Measurements from ENCODE around the gene OR52W1.
A peak's percentile ranks its signal among the peaks of the same experiment; 100 is the strongest.

The OR52W1 gene
- 0 reads per million in 9 experiments for total RNA-seq

DNA sequence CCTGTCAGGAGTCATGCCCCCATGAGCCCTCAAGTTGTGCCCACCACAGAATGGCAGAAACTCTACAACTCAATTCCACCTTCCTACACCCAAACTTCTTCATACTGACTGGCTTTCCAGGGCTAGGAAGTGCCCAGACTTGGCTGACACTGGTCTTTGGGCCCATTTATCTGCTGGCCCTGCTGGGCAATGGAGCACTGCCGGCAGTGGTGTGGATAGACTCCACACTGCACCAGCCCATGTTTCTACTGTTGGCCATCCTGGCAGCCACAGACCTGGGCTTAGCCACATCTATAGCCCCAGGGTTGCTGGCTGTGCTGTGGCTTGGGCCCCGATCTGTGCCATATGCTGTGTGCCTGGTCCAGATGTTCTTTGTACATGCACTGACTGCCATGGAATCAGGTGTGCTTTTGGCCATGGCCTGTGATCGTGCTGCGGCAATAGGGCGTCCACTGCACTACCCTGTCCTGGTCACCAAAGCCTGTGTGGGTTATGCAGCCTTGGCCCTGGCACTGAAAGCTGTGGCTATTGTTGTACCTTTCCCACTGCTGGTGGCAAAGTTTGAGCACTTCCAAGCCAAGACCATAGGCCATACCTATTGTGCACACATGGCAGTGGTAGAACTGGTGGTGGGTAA, at the start of gene OR52W1:
Gene OR52W1, plus strand, starts transcription at position 51 of the 637 bp plus-strand sequence. Its CDS starts 0 bp downstream, at position 51.
- DNase-seq (no peak), ATAC-seq (replicated peaks) (no peak)
- H3K27ac Mint-ChIP-seq: peak within 1 kb of the TSS; percentile 86 to 98
- H3K9me3 Mint-ChIP-seq: peaks cover 0 to 3% of the 10 kb centered on the region in 2 donors
- H3K4me3 Mint-ChIP-seq: peak within 1 kb of the TSS in 1 of 2 donors; percentile 28
- peaks cover 6% of the 10 kb centered on the region for H3K36me3 Mint-ChIP-seq (ENCODE audit: insufficient read depth)
- H3K4me1 Mint-ChIP-seq (ENCODE audit: low read depth in 2 of 2): peaks cover 50 to 63% of the 10 kb centered on the region in 2 donors
- no peaks in the 10 kb centered on the region for H3K27me3 Mint-ChIP-seq

GRCh38 chr11:6151117-6151516, 47.9 kb upstream of the OR52W1 start:
- DNase-seq: no peak
- Mint-ChIP-seq H3K36me3 (ENCODE audit: insufficient read depth) (no peaks in the 10 kb centered on the region), H3K27me3 (peaks cover 0 to 6% of the 10 kb centered on the region in 2 donors), H3K4me3 (no peak overlapping the region), H3K4me1 (ENCODE audit: low read depth in 2 of 2) (no peaks in the 10 kb centered on the region), H3K9me3 (no peaks in the 10 kb centered on the region), H3K27ac (peak overlapping the region in 1 of 2 donors; percentile 15)
- no peak for ATAC-seq (replicated peaks)

DNA sequence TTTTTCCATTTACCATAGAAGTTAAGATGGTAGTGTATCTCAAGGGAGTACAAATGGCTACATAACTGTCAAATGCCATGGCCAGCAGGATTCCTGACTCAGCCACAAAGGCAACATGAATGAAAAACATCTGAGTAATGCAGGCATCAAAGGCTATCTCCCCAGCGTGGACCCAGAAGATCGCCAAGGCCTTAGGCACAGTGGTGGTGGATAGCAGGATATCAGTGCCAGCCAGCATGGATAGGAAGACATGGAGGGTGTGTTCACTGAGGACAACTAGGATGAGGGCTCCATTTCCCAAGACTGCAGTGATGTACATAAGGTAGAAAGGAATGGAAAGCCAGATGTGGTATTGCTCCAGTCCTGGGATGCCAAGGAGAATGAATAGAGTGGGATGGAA, 46.9 kb upstream of the OR52W1 start:
- ATAC-seq (replicated peaks) (no peak), DNase-seq (no peak)
- no peak overlapping the region for H3K4me3 Mint-ChIP-seq
- H3K27ac Mint-ChIP-seq: no peak overlapping the region
- H3K9me3 Mint-ChIP-seq: no peaks in the 10 kb centered on the region
- no peaks in the 10 kb centered on the region for H3K36me3 Mint-ChIP-seq (ENCODE audit: insufficient read depth)
- no peaks in the 10 kb centered on the region for H3K4me1 Mint-ChIP-seq (ENCODE audit: low read depth in 2 of 2)
- H3K27me3 Mint-ChIP-seq: peaks cover 0 to 6% of the 10 kb centered on the region in 2 donors

DNA sequence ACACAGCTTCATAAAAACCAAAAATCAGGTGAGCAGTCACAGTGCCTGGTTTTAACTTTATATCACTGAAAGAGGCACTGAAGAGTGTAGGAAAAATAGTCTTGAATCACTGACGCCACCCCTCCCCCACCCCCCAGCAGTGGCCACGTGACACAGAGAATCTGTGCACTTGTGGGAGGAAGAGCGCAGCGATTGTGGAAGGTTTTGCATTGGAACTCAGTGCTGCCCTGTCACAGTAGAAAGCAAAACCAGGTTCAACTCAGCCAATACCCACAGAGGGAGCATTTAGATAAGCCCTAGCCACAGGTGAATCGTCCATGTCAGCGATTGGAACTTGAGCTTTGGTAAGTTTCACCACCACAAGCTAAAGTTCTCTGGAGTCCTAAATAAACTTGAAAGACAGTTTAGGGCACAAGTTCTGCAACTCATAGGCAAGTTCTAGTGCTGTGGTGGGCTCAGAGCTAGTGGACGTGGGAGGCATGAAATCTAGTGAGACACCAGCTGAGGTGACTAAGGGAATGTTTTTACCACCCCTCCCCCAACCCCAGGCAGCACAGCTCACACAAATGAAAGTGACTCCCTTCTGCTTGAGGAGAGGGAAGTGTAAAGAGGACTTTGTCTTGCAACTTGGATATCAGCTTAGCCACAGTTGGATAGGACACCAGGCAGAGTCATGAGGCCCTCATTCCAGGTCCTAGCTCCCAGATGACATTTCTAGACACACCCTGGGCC, 42.2 kb upstream of the OR52W1 start:
- H3K9me3 Mint-ChIP-seq: no peaks in the 10 kb centered on the region
- no peak for DNase-seq
- no peaks in the 10 kb centered on the region for H3K4me1 Mint-ChIP-seq (ENCODE audit: low read depth in 2 of 2)
- H3K27me3 Mint-ChIP-seq: peaks cover 0 to 6% of the 10 kb centered on the region in 2 donors
- no peak overlapping the region for H3K4me3 Mint-ChIP-seq
- ATAC-seq (replicated peaks): no peak
- H3K27ac Mint-ChIP-seq: no peak overlapping the region
- no peaks in the 10 kb centered on the region for H3K36me3 Mint-ChIP-seq (ENCODE audit: insufficient read depth)

- no peaks in the 10 kb centered on the region for H3K4me1 Mint-ChIP-seq (ENCODE audit: low read depth in 2 of 2)
- no peaks in the 10 kb centered on the region for H3K36me3 Mint-ChIP-seq (ENCODE audit: insufficient read depth)
- no peak within 1 kb of the TSS for H3K4me3 Mint-ChIP-seq
- peaks cover 17 to 24% of the 10 kb centered on the region in 2 donors for H3K27me3 Mint-ChIP-seq
- ATAC-seq (replicated peaks) (no peak), DNase-seq (no peak)
- H3K9me3 Mint-ChIP-seq: no peaks in the 10 kb centered on the region
- no peak within 1 kb of the TSS for H3K27ac Mint-ChIP-seq
Observed at GRCh38 chr11:6170226-6170625, 28.8 kb upstream of the OR52W1 start, which contains the start of gene OR52B2. Gene OR52B2 (minus strand): TSS chr11:6170326. CDS start chr11:6170326, 0 bp downstream.

- no peaks in the 10 kb centered on the region for H3K36me3 Mint-ChIP-seq (ENCODE audit: insufficient read depth)
- H3K27ac Mint-ChIP-seq: peak overlapping the region in 1 of 2 donors; percentile 69
- H3K9me3 Mint-ChIP-seq: no peaks in the 10 kb centered on the region
- no peak for ATAC-seq (replicated peaks)
- H3K4me1 Mint-ChIP-seq (ENCODE audit: low read depth in 2 of 2): peaks cover 10 to 13% of the 10 kb centered on the region in 2 donors
- H3K4me3 Mint-ChIP-seq: no peak overlapping the region
- DNase-seq: no peak
- peaks cover 7% of the 10 kb centered on the region in 2 donors for H3K27me3 Mint-ChIP-seq
Observed at GRCh38 chr11:6175440-6175839, 23.6 kb upstream of the OR52W1 start.

- Mint-ChIP-seq H3K4me1 (ENCODE audit: low read depth in 2 of 2) (peaks cover 8 to 9% of the 10 kb centered on the region in 2 donors), H3K27me3 (no peaks in the 10 kb centered on the region), H3K36me3 (ENCODE audit: insufficient read depth) (no peaks in the 10 kb centered on the region), H3K9me3 (no peaks in the 10 kb centered on the region), H3K27ac (no peak overlapping the region), H3K4me3 (no peak overlapping the region)
- DNase-seq (no peak), ATAC-seq (replicated peaks) (no peak)
Observed at GRCh38 chr11:6191742-6192141, 7.3 kb upstream of the OR52W1 start.

GRCh38 chr11:6194065-6194581, 4.9 kb upstream of the OR52W1 start:
- Mint-ChIP-seq H3K27ac (no peak overlapping the region), H3K9me3 (no peaks in the 10 kb centered on the region), H3K36me3 (ENCODE audit: insufficient read depth) (no peaks in the 10 kb centered on the region), H3K4me3 (no peak overlapping the region), H3K4me1 (ENCODE audit: low read depth in 2 of 2) (peaks cover 14 to 20% of the 10 kb centered on the region in 2 donors), H3K27me3 (no peaks in the 10 kb centered on the region)
- ATAC-seq (replicated peaks) (no peak), DNase-seq (no peak)

DNA sequence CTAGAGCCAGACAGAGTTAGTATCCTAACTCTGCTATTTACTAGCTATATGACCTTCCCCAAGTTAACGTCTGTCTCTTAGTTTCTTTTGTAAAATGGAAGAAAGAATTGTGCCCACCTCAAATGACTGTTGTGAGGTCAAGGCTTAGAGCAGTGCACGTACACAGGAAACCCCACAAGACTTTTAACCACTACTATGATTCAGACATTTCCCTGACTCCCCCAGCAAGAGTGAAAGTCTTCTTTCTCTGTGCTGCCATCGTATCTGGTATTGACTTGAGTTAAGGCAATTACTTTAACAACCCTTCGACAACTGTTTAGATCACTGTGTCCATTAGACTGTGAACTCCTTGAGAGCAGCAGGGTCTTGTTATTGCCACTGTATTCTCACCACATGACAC, 2.6 kb upstream of the OR52W1 start:
- H3K4me3 Mint-ChIP-seq: peak overlapping the region; percentile 7 to 29
- DNase-seq (peak in 1 of 3 experiments; percentile 18), ATAC-seq (replicated peaks) (peak; percentile 69)
- no peaks in the 10 kb centered on the region for H3K27me3 Mint-ChIP-seq
- H3K36me3 Mint-ChIP-seq (ENCODE audit: insufficient read depth): peaks cover 6% of the 10 kb centered on the region
- H3K4me1 Mint-ChIP-seq (ENCODE audit: low read depth in 2 of 2): peaks cover 30 to 37% of the 10 kb centered on the region in 2 donors
- H3K27ac Mint-ChIP-seq: peak overlapping the region; percentile 55 to 61
- peaks cover 0 to 3% of the 10 kb centered on the region in 2 donors for H3K9me3 Mint-ChIP-seq

DNA sequence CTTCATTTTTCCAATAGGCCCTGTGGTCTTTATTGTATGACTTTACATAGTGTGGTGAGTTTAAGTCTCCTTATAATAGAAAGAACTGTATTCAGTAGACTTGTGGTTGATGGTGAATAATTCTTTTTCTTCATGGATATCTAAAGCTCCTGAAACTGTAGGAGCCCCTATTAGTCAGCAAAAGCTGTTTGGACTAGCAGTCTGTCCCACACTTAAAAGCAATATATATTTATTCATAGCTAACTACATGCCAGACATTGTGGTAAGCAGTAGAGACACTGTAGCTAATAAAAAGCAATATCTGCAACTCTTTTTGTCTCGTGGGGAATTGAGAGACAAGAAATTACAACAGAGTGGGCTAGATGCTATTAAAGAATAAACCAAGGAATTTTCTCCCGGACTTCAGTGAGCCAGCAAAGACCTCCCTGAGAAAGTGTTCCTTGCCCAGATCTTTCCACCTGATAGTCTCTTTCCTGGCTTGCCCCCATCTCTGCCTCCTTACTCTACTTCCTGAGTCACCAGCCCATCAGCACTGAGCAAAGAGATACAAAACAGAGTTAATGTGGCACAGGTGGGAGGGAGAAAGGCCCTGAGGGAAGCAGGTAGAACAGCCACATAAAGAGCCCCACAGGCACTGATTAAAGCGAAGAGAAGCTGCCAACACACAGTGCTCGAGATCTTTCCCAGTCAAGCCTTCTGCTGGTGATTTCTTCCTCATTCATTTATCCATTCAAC, 1.4 kb upstream of the OR52W1 start:
- peak overlapping the region; percentile 55 to 61 for H3K27ac Mint-ChIP-seq
- no peak for DNase-seq
- H3K4me3 Mint-ChIP-seq: peak overlapping the region; percentile 18 to 28
- peaks cover 37 to 47% of the 10 kb centered on the region in 2 donors for H3K4me1 Mint-ChIP-seq (ENCODE audit: low read depth in 2 of 2)
- no peaks in the 10 kb centered on the region for H3K27me3 Mint-ChIP-seq
- H3K36me3 Mint-ChIP-seq (ENCODE audit: insufficient read depth): peaks cover 6% of the 10 kb centered on the region
- no peak for ATAC-seq (replicated peaks)
- H3K9me3 Mint-ChIP-seq: peaks cover 0 to 3% of the 10 kb centered on the region in 2 donors

- Mint-ChIP-seq H3K9me3 (peaks cover 0 to 3% of the 10 kb centered on the region in 2 donors), H3K27me3 (no peaks in the 10 kb centered on the region), H3K27ac (peak overlapping the region; percentile 86 to 98), H3K4me3 (peak overlapping the region; percentile 54 to 75), H3K36me3 (ENCODE audit: insufficient read depth) (peaks cover 10% of the 10 kb centered on the region), H3K4me1 (ENCODE audit: low read depth in 2 of 2) (peaks cover 57 to 64% of the 10 kb centered on the region in 2 donors)
- ATAC-seq (replicated peaks) (peak; percentile 72), DNase-seq (peak; percentile 28 to 30 (median 28))
Observed at GRCh38 chr11:6200975-6201374, 2.0 kb downstream of the OR52W1 start.

DNA sequence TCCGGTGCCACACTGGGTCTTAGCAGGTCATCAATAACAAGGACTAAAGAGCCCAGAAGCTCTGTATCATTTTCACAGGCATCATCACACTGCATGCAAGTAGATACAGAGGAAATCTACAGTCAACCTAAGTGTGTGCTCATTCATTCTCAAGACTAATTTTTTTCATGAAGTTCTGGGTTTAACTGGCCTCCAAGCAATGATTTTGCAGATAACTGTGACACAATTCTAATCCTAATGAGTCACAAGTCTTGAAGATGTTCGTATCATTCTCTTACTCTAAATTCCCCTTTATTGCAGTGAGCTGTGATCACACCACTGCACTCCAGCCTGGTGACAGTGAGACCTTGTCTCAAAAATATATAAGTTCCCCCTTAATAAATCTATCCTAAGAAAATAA, 2.5 kb downstream of the OR52W1 start:
- Mint-ChIP-seq H3K4me1 (ENCODE audit: low read depth in 2 of 2) (peaks cover 52 to 59% of the 10 kb centered on the region in 2 donors), H3K27ac (peak overlapping the region; percentile 86 to 98), H3K9me3 (peaks cover 0 to 3% of the 10 kb centered on the region in 2 donors), H3K27me3 (no peaks in the 10 kb centered on the region), H3K36me3 (ENCODE audit: insufficient read depth) (peaks cover 14% of the 10 kb centered on the region), H3K4me3 (peak overlapping the region; percentile 54 to 75)
- ATAC-seq (replicated peaks) (peak; percentile 54), DNase-seq (no peak)

GRCh38 chr11:6202041-6202440, 3.0 kb downstream of the OR52W1 start:
- Mint-ChIP-seq H3K36me3 (ENCODE audit: insufficient read depth) (peaks cover 17% of the 10 kb centered on the region), H3K4me1 (ENCODE audit: low read depth in 2 of 2) (peaks cover 50 to 57% of the 10 kb centered on the region in 2 donors), H3K9me3 (peaks cover 0 to 3% of the 10 kb centered on the region in 2 donors), H3K4me3 (no peak overlapping the region), H3K27ac (peak overlapping the region; percentile 86 to 98), H3K27me3 (no peaks in the 10 kb centered on the region)
- ATAC-seq (replicated peaks) (no peak), DNase-seq (no peak)

Data from effector memory CD8-positive, alpha-beta T cell (primary cell).